A549 (cell line): ENCODE data around the gene DPEP1. TPM values are rescaled to one million over a fixed set of nuclear protein-coding genes. Genes with fewer than 3 reads are reported as not detected.

Source experiments
- ATAC-seq, 2 experiments: fragments of 200-7000 bp in 1 of 2; fragments of >200 bp in 1 of 2; cut with Nextera tagmentation in 1 of 2; cut with Tn5 transposase in 1 of 2; 3 replicates each; pipeline versions ENCODE4 v1.8.0 to v1.9.1; 2018 to 2020; ENCODE audit warnings: mild to moderate bottlenecking in 1 of 2, moderate library complexity in 1 of 2
- CTCF ChIA-PET: fragments of 300-600 bp; sonication (Branson Sonifier 250); formaldehyde crosslinking; extraction: SDS; loops from one replicate; lab custom pipeline; 2021; ENCODE audit warnings: antibody characterized with exemption, inconsistent platforms; lab: Yijun Ruan, JAX
- POLR2A ChIA-PET: fragments of 350-600 bp; formaldehyde crosslinking; extraction: SDS; loops from one replicate; lab custom pipeline; 2021; ENCODE audit warnings: antibody characterized with exemption, inconsistent platforms; lab: Yijun Ruan, JAX
- DNase-seq, 2 experiments: peaks; one replicate each; pipeline versions ENCODE4 v3.0.0 to v3.0.0-alpha.2; 2011 to 2016; ENCODE audit warnings: low read depth in 1 of 2, low spot score in 1 of 2
- FAIRE-seq: peaks from 2 replicates; lab custom pipeline; 2011; peaks lifted over from hg19 to GRCh38; lab: Jason Lieb, UNC
- H3K27ac ChIP-seq, 2 experiments: fragments of >200 bp; sonication (Bioruptor Twin); formaldehyde crosslinking; 3 replicates each; pipeline ENCODE4 v1.5.1; 2016 to 2017
- H3K4me1 ChIP-seq: fragments of >200 bp; sonication (Bioruptor Twin); formaldehyde crosslinking; 3 replicates; pipeline ENCODE4 v1.6.1; 2016
- H3K4me2 ChIP-seq: fragments of >200 bp; sonication (Bioruptor Twin); formaldehyde crosslinking; 3 replicates; pipeline ENCODE4 v1.6.1; 2016
- H3K4me3 ChIP-seq: fragments of >200 bp; sonication (Bioruptor Twin); formaldehyde crosslinking; 3 replicates; pipeline ENCODE4 v1.5.1; 2016
- H3K9me3 ChIP-seq: fragments of >200 bp; sonication (Bioruptor Twin); formaldehyde crosslinking; 3 replicates; pipeline ENCODE4 v1.6.1; 2016
- CBX2 ChIP-seq: fragments of 200-600 bp; sonication (generic); IDR thresholded peaks from 2 replicates; pipeline ENCODE4 v1.6.1; 2016; ENCODE audit warnings: low read depth, mild to moderate bottlenecking, borderline replicate concordance
- CEBPB ChIP-seq, 2 experiments: fragments of >200 bp in 1 of 2; sonication (Bioruptor Twin) in 1 of 2; formaldehyde crosslinking in 1 of 2; IDR thresholded peaks; 2 replicates each; pipeline ENCODE4 v1.6.1; 2012 to 2016
- CHD2 ChIP-seq: fragments of 150-350 bp; IDR thresholded peaks from 2 replicates; pipeline ENCODE4 v1.6.1; 2014; ENCODE audit warnings: low read length; ENCODE audit not compliant: partially characterized antibody
- FOSB ChIP-seq: fragments of 250-450 bp; sonication (Bioruptor Pico); IDR thresholded peaks from 2 replicates; pipeline ENCODE4 v1.5.0; 2020; ENCODE audit warnings: mild to moderate bottlenecking, moderate library complexity
- FOXS1 ChIP-seq: fragments of 250-450 bp; sonication (Bioruptor Pico); IDR thresholded peaks from 2 replicates; pipeline ENCODE4 v1.5.0; 2020; ENCODE audit warnings: mild to moderate bottlenecking, moderate library complexity
- GATA3 ChIP-seq: IDR thresholded peaks from 2 replicates; pipeline ENCODE4 v1.6.1; 2012; ENCODE audit warnings: borderline replicate concordance
- JUN ChIP-seq, 2 experiments: fragments of >200 bp; sonication (Bioruptor Twin); formaldehyde crosslinking; IDR thresholded peaks; 2 replicates in 1 of 2; 3 replicates in 1 of 2; pipeline ENCODE4 v1.6.1; 2016 to 2017
- MAX ChIP-seq: IDR thresholded peaks from 2 replicates; pipeline ENCODE4 v1.6.1; 2012
- MYC ChIP-seq: IDR thresholded peaks from 2 replicates; pipeline ENCODE4 v1.6.1; 2012; ENCODE audit warnings: mild to moderate bottlenecking, inconsistent platforms, low read length, improper control_type of control experiment, borderline replicate concordance
- NPAS2 ChIP-seq: fragments of 250-450 bp; sonication (Bioruptor Pico); IDR thresholded peaks from 2 replicates; pipeline ENCODE4 v1.8.0; 2022; ENCODE audit warnings: mild to moderate bottlenecking, moderate library complexity, borderline replicate concordance
- RARB ChIP-seq: fragments of 250-450 bp; sonication (Bioruptor Pico); IDR thresholded peaks from 2 replicates; pipeline ENCODE4 v1.8.0; 2021; ENCODE audit warnings: mild to moderate bottlenecking, moderate library complexity
- REST ChIP-seq: fragments of 200-600 bp; sonication (generic); IDR thresholded peaks from 2 replicates; pipeline ENCODE4 v1.6.1; 2016; ENCODE audit warnings: antibody characterized with exemption, mild to moderate bottlenecking, moderate library complexity
- RFX5 ChIP-seq: fragments of 450-650 bp; IDR thresholded peaks from 2 replicates; pipeline ENCODE4 v1.7.1; 2014; ENCODE audit warnings: antibody characterized with exemption, mild to moderate bottlenecking, moderate library complexity
- RNF2 ChIP-seq: fragments of 200-600 bp; sonication (generic); IDR thresholded peaks from 2 replicates; pipeline ENCODE4 v1.6.1; 2016; ENCODE audit warnings: low read depth, mild to moderate bottlenecking, antibody characterized with exemption, moderate library complexity, borderline replicate concordance
- SMC3 ChIP-seq: fragments of >200 bp; sonication (Bioruptor Twin); formaldehyde crosslinking; IDR thresholded peaks from 3 replicates; pipeline ENCODE4 v1.6.1; 2018; ENCODE audit warnings: inconsistent platforms
- SREBF2 ChIP-seq: fragments of 450-650 bp; IDR thresholded peaks from 2 replicates; pipeline ENCODE4 v1.6.1; 2014; ENCODE audit warnings: mild to moderate bottlenecking, moderate library complexity
- ZNF302 ChIP-seq: fragments of 250-450 bp; sonication (Bioruptor Pico); IDR thresholded peaks from 2 replicates; pipeline ENCODE4 v1.9.0; 2021; ENCODE audit warnings: inconsistent platforms, mild to moderate bottlenecking, moderate library complexity
- WGBS: methylation state at CpG from one replicate; pipeline ENCODE4 v1.1.6; 2017; ENCODE audit errors: missing lambda C conversion rate; 5-methylcytosine and 5-hydroxymethylcytosine counted together
- polyA plus RNA-seq, 4 experiments: library from polyadenylated mRNA; depleted of rRNA in 3 of 4; stranded (reverse); fragments of >200 nt; fragmentation: RNase III in 1 of 4; extraction: RNeasy Plus Mini Kit Qiagen cat#74134 plus additional on column Dnase treatment in 1 of 4; gene quantifications; 2 replicates in 3 of 4; 3 replicates in 1 of 4; pipeline ENCODE4 v1.2.3, GENCODE V29; 2011 to 2017
- TF ChIP-seq, protein P1 (sequence below): IDR thresholded peaks from 2 replicates; pipeline ENCODE4 v1.6.1; 2012; ENCODE audit warnings: low read depth, borderline replicate concordance
- TF ChIP-seq, protein P2 (sequence below): IDR thresholded peaks from 2 replicates; pipeline ENCODE4 v1.6.1; 2012
- TF ChIP-seq, protein P3 (sequence below): fragments of >200 bp; sonication (Bioruptor Twin); formaldehyde crosslinking; IDR thresholded peaks from 2 replicates; pipeline ENCODE4 v1.6.1; 2016
- TF ChIP-seq, protein P4 (sequence below): fragments of 250-450 bp; sonication (Bioruptor Pico); IDR thresholded peaks from 2 replicates; pipeline ENCODE4 v1.5.0; 2021; ENCODE audit warnings: mild to moderate bottlenecking, moderate library complexity, borderline replicate concordance

Gene DPEP1
- polyA plus RNA-seq, 2 of the 4 experiments (the other 2 are of a cell fraction) = 1.3 to 1.5 TPM

DNA sequence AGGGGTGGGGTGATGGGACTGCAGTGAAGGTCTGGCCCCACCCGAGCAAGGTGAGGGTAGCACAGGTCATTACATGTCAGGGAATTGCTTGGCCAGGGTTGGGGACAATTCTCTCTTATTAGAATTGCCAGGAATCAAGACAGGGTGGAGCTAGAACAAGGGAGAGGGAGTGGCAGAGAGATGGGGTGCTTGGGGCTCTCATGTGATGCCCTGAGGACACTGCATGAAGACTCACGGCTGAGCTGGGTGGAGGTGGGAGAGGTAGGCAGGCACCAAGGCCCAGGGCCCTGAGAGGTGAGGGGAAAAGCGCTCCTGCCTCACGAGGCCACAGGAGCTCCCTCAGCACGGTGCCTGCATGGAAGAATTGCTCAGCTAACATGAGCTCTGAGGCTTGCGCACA, 3.6 kb downstream of the DPEP1 start:
- 52% methylated on average over 6 of the region's 6 CpGs for whole genome bisulfite sequencing
- TF ChIP-seq MYC (no peak), GATA3 (no peak), RARB (no peak), RNF2 (no peak), RFX5 (no peak), SMC3 (no peak)
- TF ChIP-seq, protein P1, sequence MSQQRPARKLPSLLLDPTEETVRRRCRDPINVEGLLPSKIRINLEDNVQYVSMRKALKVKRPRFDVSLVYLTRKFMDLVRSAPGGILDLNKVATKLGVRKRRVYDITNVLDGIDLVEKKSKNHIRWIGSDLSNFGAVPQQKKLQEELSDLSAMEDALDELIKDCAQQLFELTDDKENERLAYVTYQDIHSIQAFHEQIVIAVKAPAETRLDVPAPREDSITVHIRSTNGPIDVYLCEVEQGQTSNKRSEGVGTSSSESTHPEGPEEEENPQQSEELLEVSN = no peak
- TF ChIP-seq, protein P2, sequence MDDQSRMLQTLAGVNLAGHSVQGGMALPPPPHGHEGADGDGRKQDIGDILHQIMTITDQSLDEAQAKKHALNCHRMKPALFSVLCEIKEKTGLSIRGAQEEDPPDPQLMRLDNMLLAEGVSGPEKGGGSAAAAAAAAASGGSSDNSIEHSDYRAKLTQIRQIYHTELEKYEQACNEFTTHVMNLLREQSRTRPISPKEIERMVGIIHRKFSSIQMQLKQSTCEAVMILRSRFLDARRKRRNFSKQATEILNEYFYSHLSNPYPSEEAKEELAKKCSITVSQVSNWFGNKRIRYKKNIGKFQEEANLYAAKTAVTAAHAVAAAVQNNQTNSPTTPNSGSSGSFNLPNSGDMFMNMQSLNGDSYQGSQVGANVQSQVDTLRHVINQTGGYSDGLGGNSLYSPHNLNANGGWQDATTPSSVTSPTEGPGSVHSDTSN = no peak
- TF ChIP-seq, all 56 proteins: peak for 0
- ChIA-PET CTCF (interaction anchor here (0.6 to 8.7 kb wide), 8 partner anchors 9 to 298 kb away, joined by 3 to 143 read pairs (median 4); partner anchors contain the start of gene CPNE7), POLR2A (no interaction called here)
- FAIRE-seq (no peak), DNase-seq (no peak), ATAC-seq (no peak)
- Histone ChIP-seq H3K4me2 (no peak overlapping the region), H3K9me3 (no peaks in the 10 kb centered on the region), H3K27ac (peak overlapping the region in 1 of 2 experiments; percentile 6; a peak in 2 of 6 replicates), H3K4me3 (no peak overlapping the region), H3K4me1 (peaks cover 23% of the 10 kb centered on the region)

DNA sequence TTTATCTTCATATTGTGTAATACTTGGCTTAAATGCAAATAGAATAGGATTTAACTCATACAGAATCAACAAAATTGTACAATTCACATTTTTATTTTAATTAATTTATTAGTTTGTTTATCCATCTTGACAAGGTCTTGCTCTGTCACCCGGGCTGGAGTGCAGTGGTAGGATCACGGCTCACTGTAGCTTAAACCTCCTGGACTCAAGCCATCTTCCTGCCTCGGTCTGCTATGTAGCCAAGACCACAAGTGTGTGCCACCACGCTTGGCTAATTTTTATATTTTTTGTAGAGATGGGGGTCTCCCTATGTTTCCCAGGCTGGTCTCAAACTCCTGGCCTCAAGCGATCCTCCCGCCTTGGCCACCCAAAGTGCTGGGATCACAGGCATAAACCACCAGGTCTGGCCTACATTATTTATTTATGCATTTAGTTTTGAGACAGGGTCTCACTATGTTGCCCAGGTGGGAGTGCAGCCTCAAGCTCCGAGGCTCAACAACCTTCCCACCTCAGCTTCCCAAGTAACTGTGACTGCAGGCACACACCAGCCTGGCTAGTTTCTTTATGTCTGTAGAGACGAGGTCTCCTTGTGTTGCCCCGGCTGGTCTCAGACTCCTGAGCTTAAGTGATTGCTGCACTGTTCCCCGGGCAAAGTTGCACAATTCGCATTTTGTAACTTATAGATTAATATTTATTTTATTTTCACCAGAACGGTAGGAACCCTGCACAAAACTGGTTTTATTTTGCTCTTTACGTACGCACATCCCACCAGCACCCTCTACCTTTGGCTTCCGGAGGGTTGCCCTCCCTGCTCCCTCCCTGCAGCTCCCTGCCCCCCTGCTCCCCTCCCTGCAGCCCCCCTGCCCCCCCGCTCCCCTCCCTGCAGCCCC, 4.9 kb downstream of the DPEP1 start:
- Histone ChIP-seq H3K27ac (peak overlapping the region; percentile 55 to 85; a peak in 5 of 6 replicates), H3K4me2 (peak overlapping the region; percentile 78), H3K9me3 (no peaks in the 10 kb centered on the region), H3K4me1 (peaks cover 19% of the 10 kb centered on the region), H3K4me3 (peak overlapping the region; percentile 18; the same call in 1 of the 3 replicates)
- CTCF ChIA-PET = interaction anchor here (0.5 to 8.7 kb wide), 9 partner anchors 12 to 45 kb away, joined by 3 to 143 read pairs (median 4); partner anchors contain the start of gene CPNE7
- POLR2A ChIA-PET = interaction anchor here (1.6 kb wide), 1 partner anchor 15 kb away, joined by 3 read pairs; no protein-coding TSS in a partner anchor
- ATAC-seq (peak; percentile 17 to 38; a peak in 3 of 6 replicates), DNase-seq (peak in 1 of 2 experiments; percentile 69), FAIRE-seq (no peak)
- WGBS = 29% methylated on average over 15 of the region's 16 CpGs
- TF ChIP-seq ZNF302 (no peak), RFX5 (no peak), CBX2 (no peak), SREBF2 (no peak), CEBPB (IDR thresholded peaks at IDR 0.05) (peak; percentile 68 to 89), JUN (IDR thresholded peaks at IDR 0.05) (no peak), NPAS2 (no peak), FOSB (CRISPR knock-in tag) (no peak), MAX (no peak), CHD2 (no peak), REST (no peak), FOXS1 (CRISPR knock-in tag) (no peak)
- TF ChIP-seq, protein P3, sequence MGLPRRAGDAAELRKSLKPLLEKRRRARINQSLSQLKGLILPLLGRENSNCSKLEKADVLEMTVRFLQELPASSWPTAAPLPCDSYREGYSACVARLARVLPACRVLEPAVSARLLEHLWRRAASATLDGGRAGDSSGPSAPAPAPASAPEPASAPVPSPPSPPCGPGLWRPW = peak; percentile 25; the same call in 1 of the 2 replicates
- TF ChIP-seq, protein P4, sequence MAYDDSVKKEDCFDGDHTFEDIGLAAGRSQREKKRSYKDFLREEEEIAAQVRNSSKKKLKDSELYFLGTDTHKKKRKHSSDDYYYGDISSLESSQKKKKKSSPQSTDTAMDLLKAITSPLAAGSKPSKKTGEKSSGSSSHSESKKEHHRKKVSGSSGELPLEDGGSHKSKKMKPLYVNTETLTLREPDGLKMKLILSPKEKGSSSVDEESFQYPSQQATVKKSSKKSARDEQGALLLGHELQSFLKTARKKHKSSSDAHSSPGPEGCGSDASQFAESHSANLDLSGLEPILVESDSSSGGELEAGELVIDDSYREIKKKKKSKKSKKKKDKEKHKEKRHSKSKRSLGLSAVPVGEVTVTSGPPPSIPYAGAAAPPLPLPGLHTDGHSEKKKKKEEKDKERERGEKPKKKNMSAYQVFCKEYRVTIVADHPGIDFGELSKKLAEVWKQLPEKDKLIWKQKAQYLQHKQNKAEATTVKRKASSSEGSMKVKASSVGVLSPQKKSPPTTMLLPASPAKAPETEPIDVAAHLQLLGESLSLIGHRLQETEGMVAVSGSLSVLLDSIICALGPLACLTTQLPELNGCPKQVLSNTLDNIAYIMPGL (CRISPR knock-in tag) = no peak
